HG03095 (cell line): Measurements from ENCODE around the gene DIPK1B.

ENCODE experiments used
- ATAC-seq: cut with Tn5 transposase; IDR thresholded peaks from one replicate; pipeline ENCODE4 v1.9.1; 2021; ENCODE audit warnings: moderate library complexity; ENCODE audit not compliant: unreplicated experiment

DIPK1B gene

DNA sequence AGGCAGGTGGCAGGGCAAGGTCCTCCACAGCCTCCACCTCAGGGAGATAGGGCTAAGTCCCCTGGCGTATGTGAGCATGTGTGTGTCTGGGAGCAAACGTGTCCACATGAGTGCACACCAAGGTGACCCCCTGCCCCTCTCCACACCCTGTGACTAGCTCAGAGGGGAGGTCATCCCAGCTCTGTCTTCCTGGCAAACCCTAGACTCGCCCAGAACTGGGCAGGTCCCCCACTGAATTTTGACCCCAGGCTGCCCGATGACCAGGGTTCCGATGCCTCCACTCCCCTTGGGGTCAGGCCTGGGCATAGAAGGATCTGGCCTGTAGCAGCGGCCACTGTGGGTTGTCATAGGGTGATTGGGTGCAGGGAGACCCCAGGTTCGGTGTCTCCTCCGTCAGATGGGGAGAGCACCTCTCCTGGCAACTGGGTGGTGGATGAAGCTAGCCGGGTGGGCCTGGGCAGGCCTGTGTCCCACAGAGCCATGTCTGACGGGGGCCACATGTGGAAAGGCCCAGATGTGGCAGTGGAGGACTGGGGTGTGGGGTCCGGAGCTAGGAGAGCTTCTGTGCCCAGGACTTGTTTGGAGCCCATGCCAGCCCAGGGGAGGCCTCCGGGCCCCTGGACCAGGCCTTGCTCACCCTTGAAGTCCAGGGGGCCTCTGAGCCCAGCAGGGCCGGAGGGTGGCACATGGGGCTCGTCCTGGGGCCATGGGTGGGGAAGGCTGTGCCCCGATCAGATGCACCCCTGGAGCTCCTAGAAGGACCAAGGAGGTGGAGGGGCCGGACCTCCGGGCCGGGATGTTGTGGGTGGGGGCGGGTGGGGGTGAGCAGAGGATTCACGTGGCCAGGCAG, 6.2 kb downstream of the DIPK1B start:
- ATAC-seq, result no peak

DNA sequence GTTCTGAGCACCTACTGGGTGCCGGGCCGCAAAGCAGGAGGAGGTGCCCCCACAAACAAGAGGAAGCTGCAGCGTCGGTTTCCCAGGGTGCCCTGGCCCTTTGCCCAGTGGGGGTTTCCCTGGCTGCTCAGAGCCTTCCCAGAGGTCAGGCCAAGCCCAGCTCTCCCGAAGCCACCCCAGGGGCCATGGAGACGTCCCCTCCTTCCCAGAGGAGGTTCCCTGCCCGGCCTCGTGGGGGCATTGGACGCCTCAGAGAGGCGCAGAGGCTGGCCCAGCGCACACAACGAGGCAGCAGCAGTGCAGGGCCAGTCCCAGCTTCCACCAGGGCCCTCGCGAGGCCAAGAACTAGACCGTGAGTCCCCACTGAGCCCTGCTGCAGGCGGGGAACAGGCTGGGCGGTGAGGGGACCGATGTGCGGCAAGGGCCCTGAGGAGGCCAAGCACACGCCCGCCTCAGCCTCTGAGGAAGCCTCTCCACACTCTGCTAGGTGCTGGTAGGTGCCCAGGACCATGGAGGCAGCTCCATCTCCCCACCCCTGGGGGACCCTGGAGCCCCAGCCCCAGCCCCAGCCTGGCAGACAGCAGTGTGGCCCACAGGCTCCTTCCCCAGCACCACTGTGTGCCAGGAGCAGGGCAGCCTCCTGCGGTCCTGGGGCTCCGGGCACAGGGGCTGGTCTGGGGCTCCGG, 7.0 kb downstream of the DIPK1B start:
- no peak for ATAC-seq

DNA sequence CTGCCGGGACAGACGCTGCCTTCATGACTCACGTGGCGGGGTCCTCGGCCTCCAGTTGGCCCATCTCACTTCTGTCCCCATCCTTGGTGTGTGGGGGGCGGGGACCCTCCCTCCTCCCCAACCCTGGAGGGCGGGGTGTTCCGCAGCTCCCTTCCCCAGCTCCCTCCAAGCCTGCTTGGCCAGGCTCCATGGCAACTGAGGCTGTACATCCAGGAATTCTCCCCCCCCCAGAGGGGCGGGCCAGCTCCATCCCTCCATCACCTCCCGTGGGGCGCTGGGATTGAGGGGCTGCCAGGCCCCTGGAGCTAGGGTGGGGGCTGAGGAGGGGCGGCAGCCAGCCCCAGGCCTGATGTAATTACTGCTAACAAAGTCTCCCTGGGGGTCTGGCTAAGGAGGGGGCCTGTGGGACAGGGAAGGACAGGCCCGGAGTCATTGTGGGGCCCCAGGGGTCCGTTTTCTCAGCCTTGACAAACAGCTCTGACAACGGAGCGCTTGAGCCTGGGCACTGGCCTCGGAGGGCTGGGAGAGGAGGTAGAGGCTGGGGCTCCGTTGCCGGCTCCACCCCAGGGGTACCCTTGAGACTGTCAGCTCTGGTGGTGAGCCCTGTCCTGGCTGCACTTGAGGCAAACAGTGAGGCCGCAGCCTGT, 8.0 kb downstream of the DIPK1B start:
- ATAC-seq, result no peak

DNA sequence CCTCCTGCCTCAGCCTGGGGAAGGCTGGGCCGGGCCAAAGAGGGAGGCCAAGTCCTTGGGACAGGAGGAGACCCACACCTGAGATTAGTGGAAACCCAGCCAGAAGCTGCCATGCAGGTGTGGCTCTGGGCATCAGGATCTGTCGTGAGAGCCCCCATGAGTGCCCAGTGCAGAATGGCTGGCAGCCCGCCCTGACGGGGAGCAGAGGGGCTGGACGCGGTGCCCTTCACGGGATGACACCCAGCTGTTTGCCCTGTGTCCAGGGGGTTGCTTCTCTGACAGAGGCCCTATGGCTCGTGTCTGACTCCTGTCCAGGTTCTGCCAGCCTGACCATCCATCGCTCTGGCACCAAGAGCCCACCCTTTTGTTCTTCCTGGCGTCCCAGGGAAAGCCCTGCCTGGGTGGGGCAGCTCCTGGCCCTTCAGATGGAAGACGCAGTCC, 8.5 kb downstream of the DIPK1B start:
- no peak for ATAC-seq

DNA sequence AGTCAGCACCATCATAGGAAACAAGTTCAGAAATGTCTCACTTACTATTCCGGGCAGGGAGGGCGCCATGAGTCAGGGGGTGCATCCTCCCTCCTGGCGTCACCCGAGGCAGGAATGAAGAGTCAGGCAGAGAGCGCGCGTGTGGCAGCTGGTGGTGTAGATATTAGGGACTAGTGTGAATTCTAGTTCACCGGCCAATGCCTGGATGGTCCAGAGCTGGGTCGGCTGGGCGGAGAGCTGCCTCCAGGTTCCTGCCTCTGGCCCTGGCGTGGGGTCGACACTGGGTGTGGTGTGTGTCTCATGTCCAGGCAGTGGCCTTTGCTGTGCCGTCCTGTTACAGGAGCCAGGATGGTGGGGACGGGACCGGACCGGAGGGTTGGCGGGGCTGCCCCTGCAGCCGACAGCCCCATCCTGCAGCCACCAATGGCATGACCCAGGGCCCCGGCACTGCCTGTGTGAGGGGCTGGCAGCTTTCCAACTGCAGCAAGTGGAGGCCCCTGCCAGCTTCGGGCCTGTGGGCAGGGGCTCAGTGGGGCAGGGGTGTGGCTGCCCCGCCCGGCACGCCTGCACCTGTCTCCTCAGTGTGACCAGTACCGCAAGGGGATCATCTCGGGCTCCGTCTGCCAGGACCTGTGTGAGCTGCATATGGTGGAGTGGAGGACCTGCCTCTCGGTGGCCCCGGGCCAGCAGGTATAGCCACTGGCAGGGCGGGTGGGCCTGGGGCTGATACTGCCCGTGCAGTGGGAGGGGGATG, 9.1 kb downstream of the DIPK1B start:
- ATAC-seq, result no peak

DNA sequence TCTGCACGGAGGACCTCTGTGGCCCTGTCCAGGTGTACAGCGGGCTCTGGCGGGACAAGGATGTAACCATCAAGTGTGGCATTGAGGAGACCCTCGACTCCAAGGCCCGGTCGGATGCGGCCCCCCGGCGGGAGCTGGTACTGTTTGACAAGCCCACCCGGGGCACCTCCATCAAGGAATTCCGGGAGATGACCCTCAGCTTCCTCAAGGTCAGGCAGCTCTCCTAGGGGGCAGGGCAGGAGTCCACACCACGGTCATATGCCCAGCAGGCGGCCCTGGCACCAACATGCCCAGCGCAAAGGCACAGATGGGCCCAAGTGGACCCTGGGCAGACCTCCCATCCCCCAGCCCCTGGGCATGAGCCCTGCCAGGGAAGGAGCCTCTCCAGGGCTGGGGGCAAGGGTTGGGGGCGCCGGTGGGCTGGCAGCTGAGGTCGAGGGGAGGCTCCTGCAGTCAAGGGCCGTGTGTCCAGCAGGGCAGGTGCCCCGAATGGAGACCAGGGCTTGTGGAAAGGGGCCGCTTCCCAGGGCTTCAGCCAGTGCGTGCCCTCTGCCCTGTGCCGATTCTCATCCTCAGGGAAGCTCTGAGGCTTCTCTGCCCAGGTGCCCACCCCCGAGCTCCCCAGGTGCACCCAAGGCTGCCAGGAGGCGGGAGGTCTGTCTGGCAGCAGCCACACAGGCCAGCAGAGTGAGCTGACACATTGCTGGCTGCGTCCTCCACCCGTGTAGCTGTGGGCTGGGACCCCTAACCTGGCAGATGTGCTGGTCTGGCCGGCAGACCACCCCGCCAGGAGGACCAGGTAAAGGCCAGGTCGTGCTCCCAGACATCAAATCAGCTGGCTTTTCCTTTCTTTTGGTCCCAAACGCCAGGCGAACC, 10.0 kb downstream of the DIPK1B start:
- ATAC-seq, result no peak

DNA sequence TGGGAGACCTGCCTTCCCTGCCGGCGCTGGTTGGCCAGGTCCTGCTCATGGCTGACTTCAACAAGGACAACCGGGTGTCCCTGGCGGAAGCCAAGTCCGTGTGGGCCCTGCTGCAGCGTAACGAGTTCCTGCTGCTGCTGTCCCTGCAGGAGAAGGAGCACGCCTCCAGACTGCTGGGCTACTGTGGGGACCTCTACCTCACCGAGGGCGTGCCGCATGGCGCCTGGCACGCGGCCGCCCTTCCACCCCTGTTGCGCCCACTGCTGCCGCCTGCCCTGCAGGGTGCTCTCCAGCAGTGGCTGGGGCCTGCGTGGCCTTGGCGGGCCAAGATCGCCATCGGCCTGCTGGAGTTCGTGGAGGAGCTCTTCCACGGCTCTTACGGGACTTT, 10.6 kb downstream of the DIPK1B start:
- ATAC-seq, result no peak

DNA sequence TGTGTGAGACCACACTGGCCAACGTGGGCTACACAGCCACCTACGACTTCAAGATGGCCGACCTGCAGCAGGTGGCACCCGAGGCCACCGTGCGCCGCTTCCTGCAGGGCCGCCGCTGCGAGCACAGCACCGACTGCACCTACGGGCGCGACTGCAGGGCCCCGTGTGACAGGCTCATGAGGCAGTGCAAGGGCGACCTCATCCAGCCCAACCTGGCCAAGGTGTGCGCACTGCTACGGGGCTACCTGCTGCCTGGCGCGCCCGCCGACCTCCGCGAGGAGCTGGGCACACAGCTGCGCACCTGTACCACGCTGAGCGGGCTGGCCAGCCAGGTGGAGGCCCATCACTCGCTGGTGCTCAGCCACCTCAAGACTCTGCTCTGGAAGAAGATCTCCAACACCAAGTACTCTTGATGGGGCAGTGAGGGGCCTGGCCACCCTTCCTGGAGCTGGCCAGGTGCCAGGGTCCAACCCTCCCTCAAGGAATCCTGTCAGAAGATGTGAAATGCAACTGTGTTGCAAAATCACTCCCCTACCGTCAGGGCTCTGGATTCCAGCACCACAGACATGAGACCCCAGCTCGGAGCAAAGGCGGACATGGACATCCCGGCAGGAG, 11.1 kb downstream of the DIPK1B start:
- no peak for ATAC-seq

DNA sequence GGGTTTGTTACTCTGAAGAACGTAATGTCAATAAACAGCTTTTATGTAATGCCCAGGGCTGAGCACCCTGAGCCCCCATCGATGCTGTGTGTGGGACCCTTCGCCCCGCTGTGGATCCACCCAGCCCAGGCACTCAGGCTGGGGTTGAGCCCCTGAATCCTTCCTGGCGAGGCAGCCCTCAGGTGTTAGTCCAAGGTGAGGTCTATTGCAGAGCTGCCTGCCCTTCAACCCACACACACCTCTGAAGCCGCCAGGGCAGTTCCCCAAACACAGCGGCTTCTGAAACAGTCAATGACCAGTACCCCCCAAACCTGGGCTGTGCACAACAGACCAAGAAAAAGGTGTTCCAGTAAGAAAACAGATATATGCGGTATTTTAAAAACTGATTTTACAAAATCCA, 11.6 kb downstream of the DIPK1B start:
- no peak for ATAC-seq

DNA sequence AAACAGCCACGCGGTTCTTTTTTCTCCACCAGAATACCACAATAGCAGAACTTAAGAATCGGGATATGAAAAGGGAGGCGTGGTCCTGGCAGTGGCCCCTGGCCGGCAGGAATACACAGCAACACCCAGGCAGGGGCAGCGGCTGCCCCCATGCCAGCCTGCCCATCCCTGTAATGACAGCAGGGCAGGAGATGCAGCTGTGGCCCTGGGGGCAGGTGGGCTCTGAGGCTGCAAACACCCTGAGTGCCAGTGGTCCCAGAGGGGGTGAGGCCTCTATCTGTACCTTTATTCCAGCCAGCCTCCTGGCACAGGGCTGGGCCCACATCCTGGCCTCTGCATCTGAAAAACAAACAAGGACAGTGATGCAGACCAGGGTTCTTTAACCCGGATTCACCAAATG, 12.4 kb downstream of the DIPK1B start:
- no peak for ATAC-seq

DNA sequence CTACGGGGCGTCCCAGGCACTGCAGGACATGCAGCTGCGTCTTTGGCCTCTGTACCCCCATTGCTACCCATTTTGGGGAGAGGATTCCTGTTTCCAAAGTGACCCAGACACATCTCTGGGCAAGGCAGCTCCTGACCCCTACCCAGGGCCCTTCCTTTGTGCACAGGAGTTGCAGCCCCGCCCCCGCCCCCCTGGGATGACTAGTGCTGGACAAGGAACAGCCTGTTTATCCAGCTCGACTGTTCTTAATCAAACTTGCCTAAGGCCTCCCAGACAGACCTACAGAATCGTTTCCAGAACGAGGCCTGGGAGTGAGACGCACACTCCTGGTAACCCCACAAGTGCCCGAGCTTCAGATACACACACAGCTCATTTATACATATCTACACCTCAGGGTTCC, 13.2 kb downstream of the DIPK1B start:
- ATAC-seq, result no peak

DNA sequence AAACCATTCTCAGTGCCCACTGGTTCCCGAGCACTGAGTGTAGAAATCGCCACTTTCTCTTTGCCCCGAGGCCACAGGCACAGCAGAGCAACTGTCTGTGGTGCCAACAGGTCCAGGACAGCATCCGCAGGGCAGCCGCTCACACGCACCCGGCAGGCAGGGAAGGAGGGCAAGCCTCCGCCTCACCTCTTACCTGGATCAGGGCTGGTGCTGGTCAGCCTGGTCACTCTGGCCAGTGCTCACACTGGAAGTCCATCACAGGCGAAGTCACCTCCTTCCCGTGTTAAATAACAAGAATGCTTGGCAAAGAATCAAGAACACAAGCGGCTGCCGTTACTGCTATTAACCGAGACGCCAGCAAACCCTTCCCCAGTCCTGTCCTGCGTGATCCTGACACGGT, 13.7 kb downstream of the DIPK1B start:
- ATAC-seq, result no peak

DNA sequence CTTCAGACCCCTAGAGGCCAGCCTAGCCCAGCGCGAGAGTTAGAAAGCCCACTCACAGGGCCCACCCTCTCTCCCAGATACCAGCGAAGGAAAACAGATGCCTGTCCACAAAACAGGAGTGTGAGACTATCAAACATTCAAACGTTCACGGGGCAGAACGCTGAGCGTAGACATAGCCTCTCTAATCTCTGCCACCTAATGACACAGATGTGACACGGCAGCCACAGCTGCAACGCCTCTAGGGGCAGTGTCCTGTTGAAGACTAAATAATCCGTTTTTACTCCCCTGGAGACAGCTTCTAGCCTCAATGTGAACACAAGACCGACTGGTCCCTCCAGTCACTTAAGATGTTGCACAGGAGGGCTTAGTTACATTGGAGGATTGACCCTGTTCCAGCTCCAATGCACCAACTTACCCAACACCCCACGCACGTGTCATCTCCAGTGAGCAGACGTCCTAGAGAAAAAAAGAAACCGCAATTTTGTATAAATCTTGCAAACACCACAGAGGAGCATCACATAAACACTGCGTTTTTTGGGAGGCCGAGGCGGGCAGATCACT, 14.3 kb downstream of the DIPK1B start:
- no peak for ATAC-seq

DNA sequence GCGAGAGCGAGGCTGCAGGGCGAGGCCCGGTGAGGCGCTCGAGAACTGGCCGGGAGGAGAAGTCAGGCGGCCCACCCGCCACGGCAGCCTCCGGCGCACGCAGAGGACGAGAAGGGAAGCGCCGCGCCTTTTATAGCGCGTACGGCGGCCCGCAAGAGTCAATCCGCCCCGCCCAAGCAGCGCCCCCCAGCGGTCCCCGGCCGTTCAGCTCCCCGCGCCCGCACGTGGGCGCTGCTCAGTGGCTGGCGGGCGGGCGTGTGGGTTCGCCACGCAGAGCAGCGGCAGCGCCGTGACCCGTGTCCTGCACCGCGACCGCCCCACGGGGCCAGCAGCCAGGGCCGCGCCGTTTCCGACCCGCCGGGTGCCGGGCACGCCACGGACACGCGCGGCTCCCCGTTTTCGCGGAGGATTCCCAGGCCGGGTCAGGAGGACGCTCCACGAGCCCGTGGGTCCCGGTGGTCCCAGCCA, 15.7 kb downstream of the DIPK1B start:
- ATAC-seq, result peak; percentile 40

DNA sequence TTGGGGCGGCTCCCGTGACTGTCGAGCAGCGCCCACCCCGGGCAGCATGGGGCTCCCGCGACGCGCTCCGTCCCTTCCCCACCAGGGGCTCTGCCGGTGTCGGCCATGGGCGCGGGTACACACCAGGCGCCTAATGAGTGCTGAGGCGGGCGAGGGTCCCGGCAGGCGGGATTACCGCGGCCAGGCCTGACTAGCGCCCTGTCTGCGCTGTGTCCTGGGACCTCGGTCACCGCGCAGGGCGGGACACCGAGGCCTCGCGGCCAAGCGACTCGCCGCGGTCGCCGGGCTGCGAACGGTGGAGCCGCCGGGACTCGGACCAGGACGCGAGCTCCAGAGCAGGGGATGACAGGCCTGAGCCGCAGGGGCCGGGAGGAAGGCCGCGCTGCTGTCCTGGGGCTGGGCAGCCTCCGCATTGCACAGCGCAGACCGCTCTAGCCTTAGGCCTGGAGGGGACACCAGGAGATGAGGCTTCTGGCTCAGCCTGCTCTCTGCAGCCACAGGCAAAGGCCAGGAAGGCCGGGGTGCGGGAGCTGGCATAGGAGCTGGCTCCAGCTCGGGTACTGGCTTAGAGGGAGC, 16.3 kb downstream of the DIPK1B start:
- ATAC-seq, result peak; percentile 18

DNA sequence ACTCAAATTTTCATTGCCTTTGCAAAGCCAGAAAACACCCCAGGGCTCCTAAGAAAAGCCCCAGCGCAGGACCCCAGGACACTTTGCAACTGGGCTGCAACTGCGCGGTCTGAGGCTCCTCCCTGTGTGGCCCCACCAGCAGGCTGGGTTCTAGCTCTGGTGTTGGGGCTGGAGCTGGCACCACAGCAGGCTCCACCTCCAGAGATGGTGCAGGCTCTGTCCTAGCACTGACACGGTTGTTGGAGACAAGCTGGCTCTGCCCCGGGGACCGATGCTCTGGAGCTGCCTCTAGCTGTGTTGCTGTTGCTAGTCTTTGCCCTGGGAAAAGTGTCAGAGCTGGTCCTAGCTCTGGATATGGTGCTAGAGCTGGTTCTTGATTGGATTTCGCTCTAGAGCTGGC, 16.8 kb downstream of the DIPK1B start:
- ATAC-seq, result no peak

DNA sequence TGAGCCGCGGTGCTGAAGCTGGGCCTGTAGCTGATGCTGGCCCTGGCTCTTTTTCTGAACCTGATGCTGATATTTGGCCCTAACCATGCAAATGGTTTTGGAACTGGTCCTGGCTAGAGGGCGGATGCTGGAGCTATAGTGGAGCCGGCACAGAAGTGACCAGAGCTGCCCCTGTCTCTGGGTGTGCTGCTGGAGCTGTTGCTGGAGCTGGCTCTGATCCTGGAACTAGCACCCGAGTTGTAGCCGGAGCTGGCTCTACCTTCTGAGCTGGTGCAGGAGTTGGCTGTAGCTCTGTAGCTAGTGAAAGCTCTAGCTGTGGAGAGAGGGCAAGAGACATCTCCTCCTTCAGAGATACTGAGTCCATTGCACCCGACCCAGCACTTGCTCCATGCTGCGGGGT, 17.6 kb downstream of the DIPK1B start:
- no peak for ATAC-seq

DNA sequence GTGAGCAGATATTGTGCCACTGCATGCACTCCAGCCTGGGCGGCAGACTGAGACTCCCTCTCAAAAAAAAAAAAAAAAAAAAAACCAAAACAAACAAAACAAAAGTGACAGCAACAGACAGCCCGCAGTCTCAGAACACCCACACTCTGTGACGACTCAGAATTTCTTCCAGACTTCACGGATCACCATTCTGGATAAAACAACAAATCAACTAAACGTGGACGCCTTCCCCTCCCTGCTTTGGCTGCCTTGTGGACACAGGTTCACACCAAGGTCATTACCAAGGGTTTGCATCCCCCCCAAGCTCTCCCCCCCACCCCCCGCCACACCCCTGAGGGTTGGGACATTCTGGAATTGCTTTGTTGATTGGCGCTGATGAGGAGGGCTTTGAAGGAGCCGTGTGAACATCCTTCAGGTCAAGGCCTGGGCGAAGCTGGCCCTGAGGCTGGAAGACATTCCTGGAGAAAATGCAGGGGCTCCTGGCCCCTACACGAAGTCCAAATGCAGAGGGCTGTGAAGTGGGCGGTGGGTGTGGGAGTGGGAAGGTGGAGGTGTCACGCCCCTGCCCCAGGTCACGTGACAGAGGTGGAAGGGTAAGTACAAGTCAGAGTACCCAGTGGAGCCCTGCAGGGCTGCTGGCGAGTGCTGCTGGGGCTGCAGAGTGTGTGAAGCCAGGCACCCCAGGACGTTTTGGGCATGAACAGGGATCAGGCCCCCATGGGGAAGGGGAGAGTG, 20.2 kb downstream of the DIPK1B start:
- ATAC-seq, result no peak
